ENCODE measurements around the gene ARNT2. TPM values are rescaled to one million over a fixed set of nuclear protein-coding genes. Genes with fewer than 3 reads are reported as not detected.

ARNT2 gene
- total RNA-seq, 1 experiment from 2014 or later = 7.0 TPM

DNA sequence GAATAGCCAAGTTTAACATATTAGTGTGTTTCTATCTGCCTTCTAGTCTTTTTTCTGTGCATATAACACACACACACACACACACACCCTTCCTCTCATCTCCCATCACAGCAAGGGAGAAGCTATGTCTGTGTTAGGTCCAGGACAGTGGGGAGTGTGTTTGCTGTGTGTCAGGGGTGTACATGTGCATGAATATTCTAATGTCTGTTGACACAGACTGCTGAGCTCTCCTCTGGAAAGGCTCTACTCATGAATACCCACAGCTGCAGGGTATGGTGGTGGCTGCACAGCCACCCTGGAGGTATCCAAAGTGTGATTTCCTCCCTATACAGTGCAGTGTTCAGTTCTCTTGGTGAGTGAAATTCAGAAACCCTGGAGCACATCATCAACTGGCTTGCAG lies 42.9 kb downstream of the ARNT2 start:
- POLR2A ChIA-PET = no interaction called here
- Mint-ChIP-seq H3K4me3 (no peak overlapping the region), H3K36me3 (no peaks in the 10 kb centered on the region), H3K9me3 (peaks cover 6% of the 10 kb centered on the region), H3K4me1 (peaks cover 19% of the 10 kb centered on the region), H3K27ac (no peak overlapping the region), H3K27me3 (ENCODE audit: low read depth) (no peaks in the 10 kb centered on the region)
- TF ChIP-seq, protein P1, sequence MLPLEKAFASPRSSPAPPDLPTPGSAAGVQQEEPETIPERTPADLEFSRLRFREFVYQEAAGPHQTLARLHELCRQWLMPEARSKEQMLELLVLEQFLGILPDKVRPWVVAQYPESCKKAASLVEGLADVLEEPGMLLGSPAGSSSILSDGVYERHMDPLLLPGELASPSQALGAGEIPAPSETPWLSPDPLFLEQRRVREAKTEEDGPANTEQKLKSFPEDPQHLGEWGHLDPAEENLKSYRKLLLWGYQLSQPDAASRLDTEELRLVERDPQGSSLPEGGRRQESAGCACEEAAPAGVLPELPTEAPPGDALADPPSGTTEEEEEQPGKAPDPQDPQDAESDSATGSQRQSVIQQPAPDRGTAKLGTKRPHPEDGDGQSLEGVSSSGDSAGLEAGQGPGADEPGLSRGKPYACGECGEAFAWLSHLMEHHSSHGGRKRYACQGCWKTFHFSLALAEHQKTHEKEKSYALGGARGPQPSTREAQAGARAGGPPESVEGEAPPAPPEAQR (CRISPR knock-in tag; IDR thresholded peaks at IDR 0.05) = no peak
- TF ChIP-seq ETV6 (CRISPR knock-in tag; IDR thresholded peaks at IDR 0.05) (no peak), KAT7 (CRISPR knock-in tag; IDR thresholded peaks at IDR 0.05; ENCODE audit: borderline replicate concordance) (no peak), FOXP4 (CRISPR knock-in tag; IDR thresholded peaks at IDR 0.05) (no peak), OVOL2 (CRISPR knock-in tag; IDR thresholded peaks at IDR 0.05; ENCODE audit: borderline replicate concordance) (no peak), FOXK1 (CRISPR knock-in tag; IDR thresholded peaks at IDR 0.05) (no peak), NFATC4 (CRISPR knock-in tag; IDR thresholded peaks at IDR 0.05) (no peak), ZNF317 (CRISPR knock-in tag; IDR thresholded peaks at IDR 0.05; ENCODE audit: borderline replicate concordance, low read depth) (no peak), ESRRA (CRISPR knock-in tag; IDR thresholded peaks at IDR 0.05; ENCODE audit: borderline replicate concordance) (no peak), ARID4B (CRISPR knock-in tag; IDR thresholded peaks at IDR 0.05; ENCODE audit: borderline replicate concordance) (no peak), ZNF396 (CRISPR knock-in tag; IDR thresholded peaks at IDR 0.05; ENCODE audit: borderline replicate concordance) (no peak), ZNF532 (CRISPR knock-in tag; IDR thresholded peaks at IDR 0.05; ENCODE audit: borderline replicate concordance) (no peak), ZNF232 (CRISPR knock-in tag; IDR thresholded peaks at IDR 0.05) (no peak), MLX (CRISPR knock-in tag; IDR thresholded peaks at IDR 0.05) (no peak), MAX (CRISPR knock-in tag; IDR thresholded peaks at IDR 0.05) (no peak), ZNF425 (CRISPR knock-in tag; conservative IDR thresholded peaks at IDR 0.05) (no peak)
- CTCF ChIA-PET = no interaction called here
- no peak for ATAC-seq
- DNase-seq (ENCODE audit: low spot score) = no peak
